ENCODE data around the gene PRR5L.

The PRR5L gene

GRCh38 chr11:36295926-36296325 is at the start of gene PRR5L:
Gene PRR5L, plus strand, starts transcription at chr11:36296288. Its CDS starts 104,834 bp downstream, at chr11:36401122.
- no peak for DNase-seq

GRCh38 chr11:36247493-36247892 is 48.6 kb upstream of the PRR5L start:
- DNase-seq = no peak

GRCh38 chr11:36248436-36248835 is 47.7 kb upstream of the PRR5L start:
- no peak for DNase-seq

- no peak for DNase-seq
Observed at GRCh38 chr11:36249246-36249645, 46.8 kb upstream of the PRR5L start.

GRCh38 chr11:36251823-36252222 is 44.3 kb upstream of the PRR5L start:
- no peak for DNase-seq

GRCh38 chr11:36253238-36253637 is 42.9 kb upstream of the PRR5L start:
- DNase-seq = peak; percentile 83

GRCh38 chr11:36254713-36255112 is 41.4 kb upstream of the PRR5L start:
- DNase-seq = no peak

GRCh38 chr11:36257351-36257750 is 38.7 kb upstream of the PRR5L start:
- no peak for DNase-seq

GRCh38 chr11:36258730-36259360 is 37.2 kb upstream of the PRR5L start:
- peak; percentile 73 for DNase-seq

GRCh38 chr11:36261094-36261493 is 35.0 kb upstream of the PRR5L start:
- no peak for DNase-seq

GRCh38 chr11:36264011-36264972 is 31.8 kb upstream of the PRR5L start:
- DNase-seq = no peak

GRCh38 chr11:36264973-36265344 is 31.1 kb upstream of the PRR5L start:
- DNase-seq = no peak

- DNase-seq = peak; percentile 69
Observed at GRCh38 chr11:36265793-36266628, 30.1 kb upstream of the PRR5L start.

GRCh38 chr11:36266767-36267166 is 29.3 kb upstream of the PRR5L start:
- no peak for DNase-seq

GRCh38 chr11:36268337-36268985 is 27.6 kb upstream of the PRR5L start:
- DNase-seq = no peak

GRCh38 chr11:36270701-36271100 is 25.4 kb upstream of the PRR5L start:
- DNase-seq = no peak

GRCh38 chr11:36271794-36272407 is 24.2 kb upstream of the PRR5L start:
- no peak for DNase-seq

GRCh38 chr11:36273110-36273509 is 23.0 kb upstream of the PRR5L start:
- no peak for DNase-seq

GRCh38 chr11:36274414-36274813 is 21.7 kb upstream of the PRR5L start:
- peak; percentile 51 for DNase-seq

GRCh38 chr11:36278531-36279282 is 17.4 kb upstream of the PRR5L start:
- no peak for DNase-seq

- no peak for DNase-seq
Observed at GRCh38 chr11:36280531-36280930, 15.6 kb upstream of the PRR5L start.

Measured in right hindlimb (tissue), 1 donor.